H1 (cell line): ENCODE measurements around the gene PCNA. TPM values are rescaled to one million over a fixed set of nuclear protein-coding genes. Genes with fewer than 3 reads are reported as not detected.

Source experiments
- CTCF ChIA-PET: fragments of 300-600 bp; sonication (Branson Sonifier 250); formaldehyde crosslinking; loops from one replicate; lab custom pipeline; 2021; ENCODE audit not compliant: partially characterized antibody; lab: Charles Lee
- POLR2A ChIA-PET: fragments of 300-600 bp; sonication (Branson Sonifier 250); formaldehyde crosslinking; loops from one replicate; lab custom pipeline; 2021; ENCODE audit warnings: inconsistent platforms; ENCODE audit not compliant: partially characterized antibody; lab: Charles Lee
- DNase-seq, 2 experiments: peaks; one replicate each; pipeline versions ENCODE4 v3.0.0 to v3.0.0-alpha.2; 2010 to 2022; ENCODE audit warnings: low spot score in 2 of 2, low read depth in 1 of 2, mixed read lengths in 1 of 2
- FAIRE-seq: peaks from 2 replicates; lab custom pipeline; 2011; peaks lifted over from hg19 to GRCh38; lab: Jason Lieb, UNC
- H2AFZ ChIP-seq: 2 replicates; pipeline ENCODE4 v1.8.1; 2012; ENCODE audit warnings: low read length, inconsistent platforms
- H2AK5ac ChIP-seq: 2 replicates; pipeline ENCODE4 v1.6.1; 2013; ENCODE audit warnings: low read depth, low read length
- H2BK120ac ChIP-seq: replicated peaks from 2 replicates; pipeline ENCODE3; 2013; ENCODE audit warnings: low read depth, low read length, inconsistent platforms
- H2BK12ac ChIP-seq: 2 replicates; pipeline ENCODE4 v1.6.1; 2013; ENCODE audit warnings: low read depth, low read length
- H2BK15ac ChIP-seq: 2 replicates; pipeline ENCODE4 v1.6.1; 2013; ENCODE audit warnings: low read length
- H2BK20ac ChIP-seq: 2 replicates; pipeline ENCODE4 v1.6.1; 2013; ENCODE audit warnings: low read length
- H2BK5ac ChIP-seq: 2 replicates; pipeline ENCODE4 v1.6.1; 2013; ENCODE audit warnings: low read depth, low read length
- H3K14ac ChIP-seq: 2 replicates; pipeline ENCODE4 v1.6.1; 2013; ENCODE audit warnings: inconsistent platforms; ENCODE audit not compliant: insufficient read length
- H3K18ac ChIP-seq: 2 replicates; pipeline ENCODE4 v1.6.1; 2013; ENCODE audit warnings: low read length; ENCODE audit errors: extremely low read depth
- H3K23ac ChIP-seq: 2 replicates; pipeline ENCODE4 v1.6.1; 2013; ENCODE audit warnings: inconsistent platforms; ENCODE audit not compliant: insufficient read length
- H3K23me2 ChIP-seq: 2 replicates; pipeline ENCODE4 v1.6.1; 2013; ENCODE audit warnings: low read depth, low read length
- H3K27ac ChIP-seq: 2 replicates; pipeline ENCODE4 v1.6.1; 2011; ENCODE audit warnings: low read depth, low read length, inconsistent platforms
- H3K27me3 ChIP-seq, 4 experiments: replicated peaks in 1 of 4; 1 replicate in 1 of 4; 2 replicates in 3 of 4; pipeline versions ENCODE4 v1.6.1 to v1.8.1; 2011 to 2013; ENCODE audit warnings: low read length in 3 of 4, mild to moderate bottlenecking in 3 of 4, inconsistent platforms in 2 of 4, mixed read lengths in 2 of 4, moderate library complexity in 1 of 4; ENCODE audit not compliant: control insufficient read depth in 3 of 4, insufficient read depth in 3 of 4; ENCODE audit errors: extremely low read depth in 1 of 4
- H3K36me3 ChIP-seq, 4 experiments: 2 replicates each; pipeline versions ENCODE4 v1.6.1 to v1.8.1; 2011 to 2013; ENCODE audit warnings: mild to moderate bottlenecking in 4 of 4, low read length in 3 of 4, moderate library complexity in 2 of 4, control low read depth in 1 of 4, inconsistent platforms in 1 of 4; ENCODE audit not compliant: insufficient read depth in 4 of 4, control insufficient read depth in 2 of 4
- H3K4ac ChIP-seq: replicated peaks from 2 replicates; pipeline ENCODE3; 2013; ENCODE audit warnings: low read length, low read depth, mixed read lengths, inconsistent platforms; ENCODE audit not compliant: insufficient read length
- H3K4me1 ChIP-seq, 4 experiments: replicated peaks in 1 of 4; 1 replicate in 1 of 4; 2 replicates in 3 of 4; pipeline versions ENCODE4 v1.6.1 to v1.8.1; 2011 to 2013; ENCODE audit warnings: low read length in 3 of 4, inconsistent platforms in 2 of 4, mixed read lengths in 1 of 4; ENCODE audit not compliant: insufficient read depth in 4 of 4, control insufficient read depth in 3 of 4
- H3K4me2 ChIP-seq, 2 experiments: 2 replicates each; pipeline versions ENCODE4 v1.6.1 to v1.8.1; 2011 to 2013; ENCODE audit warnings: low read depth in 2 of 2, low read length in 2 of 2, control low read depth in 1 of 2, inconsistent platforms in 1 of 2, mild to moderate bottlenecking in 1 of 2; ENCODE audit not compliant: insufficient read depth in 1 of 2
- H3K4me3 ChIP-seq, 4 experiments: fragments of 200-600, 300-600 bp in 1 of 4; sonication (generic), shearing (Covaris generic), sonication (Bioruptor Twin) in 1 of 4; 2 replicates each; pipeline versions ENCODE4 v1.5.1 to v1.8.1; 2011 to 2016; ENCODE audit warnings: low read length in 4 of 4, low read depth in 3 of 4, control low read depth in 2 of 4, inconsistent platforms in 2 of 4, mild to moderate bottlenecking in 2 of 4, mixed read lengths in 1 of 4, moderate library complexity in 1 of 4; ENCODE audit not compliant: insufficient read depth in 2 of 4; ENCODE audit errors: extremely low read depth in 1 of 4
- H3K56ac ChIP-seq: replicated peaks from 2 replicates; pipeline ENCODE3; 2013; ENCODE audit warnings: low read depth, mild to moderate bottlenecking, mixed read lengths, low read length, inconsistent platforms; ENCODE audit not compliant: insufficient read length
- H3K79me1 ChIP-seq: 2 replicates; pipeline ENCODE4 v1.6.1; 2013; ENCODE audit warnings: low read depth, low read length, control low read depth
- H3K79me2 ChIP-seq, 2 experiments: 2 replicates each; pipeline versions ENCODE4 v1.6.1 to v1.8.1; 2012 to 2013; ENCODE audit warnings: low read length in 2 of 2, mild to moderate bottlenecking in 2 of 2, inconsistent platforms in 1 of 2; ENCODE audit not compliant: insufficient read depth in 2 of 2, control insufficient read depth in 1 of 2
- H3K9ac ChIP-seq, 4 experiments: replicated peaks in 1 of 4; 1 replicate in 1 of 4; 2 replicates in 3 of 4; pipeline versions ENCODE4 v1.6.1 to v1.8.1; 2011 to 2013; ENCODE audit warnings: low read depth in 3 of 4, low read length in 3 of 4, control low read depth in 2 of 4, mild to moderate bottlenecking in 2 of 4, moderate library complexity in 2 of 4, inconsistent platforms in 1 of 4; ENCODE audit errors: extremely low read depth in 1 of 4
- H3K9me3 ChIP-seq, 2 experiments: 2 replicates each; pipeline versions ENCODE4 v1.6.1 to v1.8.1; 2012 to 2013; ENCODE audit warnings: mild to moderate bottlenecking in 2 of 2, moderate library complexity in 2 of 2, control low read depth in 1 of 2, inconsistent platforms in 1 of 2, low read depth in 1 of 2, low read length in 1 of 2, mixed read lengths in 1 of 2; ENCODE audit not compliant: insufficient read depth in 2 of 2
- H4K20me1 ChIP-seq, 2 experiments: replicated peaks in 1 of 2; 2 replicates each; pipeline versions ENCODE3 to v1.8.1; 2011 to 2013; ENCODE audit warnings: inconsistent platforms in 2 of 2, low read length in 2 of 2, mild to moderate bottlenecking in 1 of 2; ENCODE audit not compliant: insufficient read depth in 2 of 2, control insufficient read depth in 1 of 2
- H4K5ac ChIP-seq: 2 replicates; pipeline ENCODE4 v1.6.1; 2013; ENCODE audit warnings: low read length, low read depth, mixed read lengths, inconsistent platforms; ENCODE audit not compliant: insufficient read length
- H4K8ac ChIP-seq: 2 replicates; pipeline ENCODE4 v1.8.0; 2013; ENCODE audit warnings: mild to moderate bottlenecking, moderate library complexity, low read length, inconsistent platforms; ENCODE audit not compliant: insufficient read depth; ENCODE audit errors: extremely low read depth
- H4K91ac ChIP-seq: replicated peaks from 2 replicates; pipeline ENCODE3; 2013; ENCODE audit warnings: low read length, mixed read lengths, inconsistent platforms; ENCODE audit not compliant: insufficient read length
- ATF3 ChIP-seq: IDR thresholded peaks from 2 replicates; pipeline ENCODE4 v1.6.1; 2011; ENCODE audit warnings: low read depth, mild to moderate bottlenecking, low read length; ENCODE audit not compliant: insufficient read depth
- BCL11A ChIP-seq, 2 experiments: IDR thresholded peaks; one replicate each; pipeline ENCODE4 v1.6.1; 2011; ENCODE audit warnings: low read depth in 2 of 2, low read length in 2 of 2, mild to moderate bottlenecking in 2 of 2
- EP300 ChIP-seq, 2 experiments: IDR thresholded peaks; 1 replicate in 1 of 2; 2 replicates in 1 of 2; pipeline ENCODE4 v1.6.1; 2011 to 2012; ENCODE audit warnings: low read depth in 2 of 2, low read length in 2 of 2, mild to moderate bottlenecking in 2 of 2, borderline replicate concordance in 1 of 2, inconsistent platforms in 1 of 2, moderate library complexity in 1 of 2
- NANOG ChIP-seq: IDR thresholded peaks from 2 replicates; pipeline ENCODE4 v1.6.1; 2011; ENCODE audit warnings: low read length, low read depth, mild to moderate bottlenecking, inconsistent platforms; ENCODE audit not compliant: insufficient read depth, poor library complexity, severe bottlenecking
- NRF1 ChIP-seq: IDR thresholded peaks from 2 replicates; pipeline ENCODE4 v1.6.1; 2011; ENCODE audit warnings: mild to moderate bottlenecking, low read depth, low read length, improper control_type of control experiment
- POLR2A ChIP-seq, 2 experiments: IDR thresholded peaks; 1 replicate in 1 of 2; 2 replicates in 1 of 2; pipeline ENCODE4 v1.6.1; 2011; ENCODE audit warnings: low read depth in 2 of 2, low read length in 2 of 2, mild to moderate bottlenecking in 2 of 2; ENCODE audit errors: control extremely low read depth in 1 of 2
- RBBP5 ChIP-seq: IDR thresholded peaks from 2 replicates; pipeline ENCODE4 v1.7.1; 2012; ENCODE audit warnings: low read depth, mild to moderate bottlenecking, inconsistent platforms, low read length, moderate library complexity, borderline replicate concordance
- SAP30 ChIP-seq: fragments of 300-600 bp; sonication (generic); IDR thresholded peaks from 2 replicates; pipeline ENCODE4 v1.7.1; 2012; ENCODE audit warnings: low read length, moderate library complexity, mild to moderate bottlenecking, inconsistent platforms; ENCODE audit not compliant: insufficient read depth, insufficient replicate concordance
- SP4 ChIP-seq: IDR thresholded peaks from 2 replicates; pipeline ENCODE4 v1.6.1; 2012; ENCODE audit warnings: low read length, inconsistent platforms
- TEAD4 ChIP-seq: IDR thresholded peaks from 2 replicates; pipeline ENCODE4 v1.6.1; 2012; ENCODE audit warnings: low read depth, low read length, inconsistent platforms, mixed read lengths
- WGBS, 2 experiments: shearing (Covaris generic) in 1 of 2; methylation state at CpG; one replicate each; pipeline versions ENCODE4 v1.1.6 to v1.1.7; 2013 to 2015; ENCODE audit warnings: low lambda C conversion rate in 2 of 2, mixed read lengths in 2 of 2, inconsistent platforms in 1 of 2, low coverage in 1 of 2, missing lambda C conversion rate in 1 of 2; ENCODE audit not compliant: insufficient replicate concordance in 2 of 2, insufficient coverage in 1 of 2, insufficient read length in 1 of 2; ENCODE audit errors: extremely low coverage in 1 of 2, missing lambda C conversion rate in 1 of 2; 5-methylcytosine and 5-hydroxymethylcytosine counted together
- polyA plus RNA-seq, 7 experiments: library from polyadenylated mRNA; depleted of rRNA in 3 of 7; stranded (reverse) in 5 of 7; unstranded in 2 of 7; fragments of >200 nt in 5 of 7; fragments of 200-250 nt in 2 of 7; gene quantifications; 1 replicate in 5 of 7; 2 replicates in 1 of 7; 4 replicates in 1 of 7; pipeline versions ENCODE4 v1.2.1 to v1.2.3, GENCODE V29; 2011 to 2013; ENCODE audit warnings: missing spikeins in 2 of 7, mixed read lengths in 2 of 7
- total RNA-seq: library from RNA; stranded (reverse); fragmentation: NEBNext Ultra II Directional; extraction: Animal tissue kit (Norgen Biotek cat#: 25700); gene quantifications from 2 replicates; pipeline ENCODE4 v1.2.1, GENCODE V29; 2021

Gene PCNA
- total and polyA plus RNA-seq, 2 of the 8 experiments (the other 6 are each of a cell fraction or from before 2014, with no cell fraction given): 290 to 737 TPM

- Histone ChIP-seq H4K5ac (no peak overlapping the region), H3K4me1 (peaks cover 0 to 4% (median 2%) of the 10 kb centered on the region in 4 experiments; a peak in 4 of 7 replicates), H4K91ac (no peak overlapping the region), H3K4me2 (no peak overlapping the region), H3K79me1 (no peaks in the 10 kb centered on the region), H3K23ac (no peak overlapping the region), H2BK5ac (no peak overlapping the region), H2AK5ac (no peak overlapping the region), H3K23me2 (no peaks in the 10 kb centered on the region), H3K4ac (no peak overlapping the region), H3K9ac (no peak overlapping the region), H2BK15ac (no peak overlapping the region), H2AFZ (0 out of 2 replicates have a peak overlapping the region, but pooled peaks have one; percentile 23), H2BK12ac (peak overlapping the region; percentile 18; the same call in 1 of the 2 replicates), H3K79me2 (no peaks in the 10 kb centered on the region), H2BK20ac (peak overlapping the region; percentile 52; the same call in 1 of the 2 replicates), H2BK120ac (no peak overlapping the region), H3K9me3 (no peaks in the 10 kb centered on the region), H3K36me3 (no peaks in the 10 kb centered on the region), H3K56ac (no peak overlapping the region), H3K27ac (0 out of 2 replicates have a peak overlapping the region, but pooled peaks have one; percentile 24), H3K18ac (no peak overlapping the region), H3K14ac (no peak overlapping the region), H4K8ac (no peak overlapping the region), H3K27me3 (no peaks in the 10 kb centered on the region), H4K20me1 (no peaks in the 10 kb centered on the region), H3K4me3 (no peak overlapping the region)
- ChIA-PET CTCF (interaction anchor here (0.7 to 2.3 kb wide), 5 partner anchors 8 to 244 kb away, joined by 3 to 9 read pairs (median 4); partner anchors contain the start of gene PROKR2), POLR2A (interaction anchor here (0.6 to 1.7 kb wide), 3 partner anchors 13 to 85 kb away, joined by 3 to 5 read pairs (median 3); partner anchors contain the start of gene PCNA)
- DNase-seq (no peak), FAIRE-seq (no peak)
- 79% methylated on average over 7 of the region's 8 CpGs; no CpG with 5 or more reads in 1 of the 2 experiments for whole genome bisulfite sequencing, 2 experiments
- no peak for TF ChIP-seq ATF3
- TF ChIP-seq NANOG: no peak
- TF ChIP-seq NRF1: no peak
- TF ChIP-seq SAP30: no peak
- TF ChIP-seq TEAD4: no peak
- no peak for TF ChIP-seq POLR2A (IDR thresholded peaks at IDR 0.05; ENCODE audit: control extremely low read depth in 1 of 2, low read depth in 2 of 2, low read length in 2 of 2)
- TF ChIP-seq RBBP5: no peak
- no peak for TF ChIP-seq SP4
- TF ChIP-seq EP300 (IDR thresholded peaks at IDR 0.05; ENCODE audit: borderline replicate concordance in 1 of 2, low read depth in 2 of 2, low read length in 2 of 2): no peak
- no peak for TF ChIP-seq BCL11A (IDR thresholded peaks at IDR 0.05; ENCODE audit: low read depth in 2 of 2, low read length in 2 of 2)
Measured at GRCh38 chr20:5072756-5073659, 46.8 kb downstream of the PCNA start.
